ENCODE data around the gene GAMT.

Gene GAMT

DNA sequence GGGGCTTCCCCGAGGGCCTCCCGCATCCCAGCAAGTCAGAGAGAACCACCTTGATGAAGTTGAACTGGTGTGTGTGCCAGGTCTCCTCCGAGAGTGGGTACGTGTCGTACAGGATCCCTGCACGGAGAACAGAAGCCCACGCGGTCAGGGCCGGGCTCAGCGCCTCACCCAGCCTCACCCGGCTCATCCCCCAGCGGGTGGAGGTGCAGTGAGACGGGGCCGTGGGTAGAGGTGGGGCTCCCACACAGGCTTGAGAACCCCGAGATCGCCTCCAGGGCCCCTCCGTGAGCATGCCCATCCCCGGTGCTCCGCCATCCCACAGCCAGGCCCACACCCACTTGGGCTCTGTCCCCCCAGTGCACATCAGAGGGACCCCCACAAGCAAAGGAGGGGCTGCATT, 2.3 kb downstream of the GAMT start:
- no peak for DNase-seq

- DNase-seq = no peak
Measured at GRCh38 chr19:1397838-1398237, 3.5 kb downstream of the GAMT start.

GRCh38 chr19:1396768-1397679, 4.3 kb downstream of the GAMT start:
- no peak for DNase-seq

- DNase-seq = no peak
Measured at GRCh38 chr19:1396019-1396767, 5.1 kb downstream of the GAMT start.

- DNase-seq = no peak
Measured at GRCh38 chr19:1395194-1396018, 5.9 kb downstream of the GAMT start.

DNA sequence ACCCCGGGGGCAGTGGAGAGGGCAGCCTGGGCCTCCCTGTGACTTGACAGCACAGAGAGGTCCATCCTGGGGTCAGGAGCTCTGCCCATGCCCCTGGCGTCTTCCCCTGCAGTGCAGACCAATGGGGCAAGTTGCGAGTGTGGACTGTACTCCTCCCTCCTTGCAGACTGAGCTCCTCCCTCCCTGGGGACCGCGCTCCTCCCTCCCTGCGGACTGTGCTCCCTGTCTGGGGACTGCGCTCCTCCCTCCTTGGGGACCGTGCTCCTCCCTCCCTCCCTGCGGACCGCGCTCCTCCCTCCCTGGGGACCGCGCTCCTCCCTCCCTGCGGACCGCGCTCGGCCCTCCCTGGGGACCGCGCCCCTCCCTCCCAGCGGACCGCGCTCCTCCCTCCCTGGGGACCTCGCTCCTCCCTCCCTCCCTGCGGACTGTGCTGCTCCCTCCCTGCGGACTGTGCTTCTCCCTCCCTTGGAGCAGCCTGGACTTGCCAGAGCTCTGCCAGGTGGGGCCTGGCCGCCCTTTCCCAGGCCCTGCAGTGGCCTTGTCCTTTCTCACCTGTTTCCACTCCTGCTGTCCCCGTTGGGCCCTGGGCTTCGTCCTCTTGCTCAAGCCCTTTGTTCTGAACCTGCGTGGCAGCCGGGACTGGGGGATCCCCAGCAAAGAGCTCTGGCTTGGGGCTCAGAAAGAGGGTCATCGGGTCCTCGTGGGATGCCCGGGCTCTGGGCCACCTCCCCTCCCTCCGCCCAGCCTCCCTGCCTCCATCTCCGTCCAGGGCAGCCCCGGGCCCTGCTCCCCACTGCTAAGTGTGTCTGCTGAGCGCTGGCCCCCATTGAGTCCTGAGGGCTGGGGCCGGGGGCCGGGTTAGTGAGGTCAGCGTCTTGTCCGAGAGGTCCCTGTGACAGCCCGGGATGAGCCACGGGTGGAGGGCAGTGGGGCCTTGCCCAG, 6.8 kb downstream of the GAMT start:
- DNase-seq = no peak

- DNase-seq = no peak
Measured at GRCh38 chr19:1393841-1394240, 7.5 kb downstream of the GAMT start.

DNA sequence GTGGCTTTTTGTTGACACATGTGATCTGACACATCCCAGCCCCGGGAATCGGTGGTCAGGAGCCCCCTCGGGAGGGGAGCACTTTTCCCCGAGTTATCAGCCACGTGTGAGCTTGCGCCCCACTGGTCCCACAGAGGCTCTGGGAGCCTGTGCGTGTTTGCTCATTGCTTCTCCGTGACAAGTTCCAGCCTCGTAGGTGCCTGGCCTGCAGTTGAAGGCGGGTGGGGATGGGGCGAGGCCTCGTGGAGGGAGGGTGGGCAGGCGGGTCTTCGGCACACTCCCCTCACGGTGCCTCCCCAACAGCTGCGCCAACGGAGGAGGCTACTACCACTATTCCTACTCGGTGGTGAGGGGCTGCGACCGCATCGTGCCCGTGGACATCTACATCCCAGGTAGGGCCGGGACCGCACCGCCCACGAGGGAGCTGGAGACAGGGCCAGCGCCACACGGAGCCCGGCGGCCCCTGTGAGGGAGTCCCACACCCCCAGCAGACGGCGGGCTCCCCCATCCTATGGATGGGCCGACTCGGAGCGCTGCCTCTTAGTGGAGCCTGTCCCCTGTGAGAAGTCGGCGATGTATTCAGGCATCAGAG, 8.3 kb downstream of the GAMT start:
- DNase-seq = no peak

- DNase-seq = no peak
Measured at GRCh38 chr19:1392407-1392806, 8.9 kb downstream of the GAMT start.

DNA sequence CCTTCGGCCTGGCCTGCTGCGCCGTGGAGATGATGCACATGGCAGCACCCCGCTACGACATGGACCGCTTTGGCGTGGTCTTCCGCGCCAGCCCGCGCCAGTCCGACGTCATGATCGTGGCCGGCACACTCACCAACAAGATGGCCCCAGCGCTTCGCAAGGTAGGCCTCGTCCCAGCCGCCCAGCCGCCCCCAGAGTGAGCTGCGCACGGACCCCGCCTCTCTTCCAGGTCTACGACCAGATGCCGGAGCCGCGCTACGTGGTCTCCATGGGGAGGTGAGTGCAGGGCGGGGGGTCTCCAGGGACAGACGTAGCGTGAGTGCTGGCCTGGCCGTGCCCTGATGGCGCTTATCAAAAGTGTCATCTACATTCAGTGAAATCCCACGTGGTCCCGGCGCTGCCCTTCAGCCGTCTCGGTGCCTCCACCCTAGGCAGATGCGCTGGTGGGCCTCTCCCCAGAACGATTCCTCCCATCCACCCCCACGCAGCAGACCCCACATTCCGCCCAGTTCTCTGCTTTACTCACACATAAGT, 10.4 kb downstream of the GAMT start:
- no peak for DNase-seq

- DNase-seq = no peak
Measured at GRCh38 chr19:1389033-1389940, 12.1 kb downstream of the GAMT start.

GRCh38 chr19:1388637-1389026, 12.7 kb downstream of the GAMT start:
- DNase-seq = no peak

GRCh38 chr19:1387684-1388636, 13.4 kb downstream of the GAMT start:
- DNase-seq = no peak

GRCh38 chr19:1386945-1387683, 14.2 kb downstream of the GAMT start:
- no peak for DNase-seq

- no peak for DNase-seq
Measured at GRCh38 chr19:1385816-1386215, 15.5 kb downstream of the GAMT start.

DNA sequence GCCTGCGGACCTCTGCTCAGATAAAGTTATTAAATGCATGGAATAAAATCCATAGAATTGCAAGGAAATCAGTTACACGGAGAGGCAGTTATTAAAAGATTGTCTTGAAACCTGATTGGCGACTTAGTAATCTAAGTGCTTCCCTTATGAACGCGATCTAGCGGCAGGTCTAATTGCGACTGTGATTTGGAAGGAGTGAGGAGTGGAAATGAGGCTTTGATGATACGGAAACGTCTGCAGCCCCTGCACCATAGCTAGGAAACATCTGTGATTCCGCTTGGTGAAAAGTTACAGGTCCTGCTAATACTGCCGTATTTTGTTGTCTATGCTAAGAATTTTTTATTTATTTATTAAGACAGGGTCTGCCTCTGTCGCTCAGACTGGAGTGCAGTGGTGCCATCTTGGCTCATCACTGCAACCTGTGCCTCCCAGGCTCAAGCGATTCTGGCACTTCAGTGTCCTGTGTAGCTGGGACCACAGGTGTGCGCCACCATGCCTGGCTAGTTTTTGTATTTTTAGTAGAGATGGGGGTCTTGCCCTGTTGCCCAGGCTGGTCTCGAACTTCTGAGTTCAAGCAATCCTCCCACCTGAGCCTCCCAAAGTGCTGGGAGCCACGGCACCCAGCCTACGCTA, 16.7 kb downstream of the GAMT start:
- no peak for DNase-seq

GRCh38 chr19:1384085-1384462, 17.3 kb downstream of the GAMT start:
- no peak for DNase-seq
